Left lung (tissue), 10 donors: ENCODE measurements around the gene AGBL1. TPM values are rescaled to one million over a fixed set of nuclear protein-coding genes. Genes with fewer than 3 reads are reported as not detected.

Experiments
- ATAC-seq: fragments of 200-7000 bp; cut with Tn5 transposase; one replicate; pipeline ENCODE4 v1.9.1; 2020; ENCODE audit warnings: moderate library complexity
- DNase-seq, 4 donors: peaks; one replicate each; pipeline ENCODE4 v3.0.0-alpha.2; 2013 to 2020
- H3K27ac ChIP-seq, 2 donors: fragments of 200-600 bp; sonication (generic) in 1 of 2; one replicate each; pipeline versions ENCODE4 v1.5.0 to v1.8.0; 2020 to 2021
- H3K27me3 ChIP-seq, 2 donors: fragments of 200-600 bp; sonication (generic) in 1 of 2; one replicate each; pipeline versions ENCODE4 v1.5.0 to v1.8.0; 2020 to 2021
- H3K36me3 ChIP-seq, 2 donors: fragments of 200-600 bp; sonication (generic) in 1 of 2; one replicate each; pipeline versions ENCODE4 v1.5.0 to v1.8.0; 2020 to 2021
- H3K4me1 ChIP-seq, 2 donors: fragments of 200-600 bp; one replicate each; pipeline ENCODE4 v1.8.0; 2021
- H3K4me3 ChIP-seq, 2 donors: fragments of 200-600 bp; sonication (generic) in 1 of 2; one replicate each; pipeline versions ENCODE4 v1.5.0 to v1.8.0; 2020 to 2021; ENCODE audit warnings: mild to moderate bottlenecking in 1 of 2
- H3K9me3 ChIP-seq, 2 donors: fragments of 200-600 bp; sonication (generic) in 1 of 2; one replicate each; pipeline versions ENCODE4 v1.5.0 to v1.8.0; 2020 to 2021
- CTCF ChIP-seq, 2 donors: fragments of 200-600 bp; sonication (generic) in 1 of 2; IDR thresholded peaks; one replicate each; pipeline versions ENCODE4 v1.5.0 to v1.8.0; 2021; ENCODE audit warnings: antibody characterized with exemption in 2 of 2
- intact Hi-C, 2 donors: fragments of 100-400 bp; cut with DNase I; formaldehyde crosslinking; loops; one replicate each; pipeline versions ENCODE4 v1.11.2 to v1.14.2; 2022
- polyA plus RNA-seq, 6 donors: library from polyadenylated mRNA; unstranded; fragments of 120-200 nt; gene quantifications; one replicate each; pipeline ENCODE4 v1.2.1, GENCODE V29; 2013; ENCODE audit not compliant: insufficient read length in 6 of 6
- total RNA-seq, 2 donors: library from RNA; stranded (reverse); fragmentation: NEBNext Ultra II Directional; extraction: Animal tissue kit (Norgen Biotek cat#: 25700); gene quantifications; one replicate each; pipeline ENCODE4 v1.2.1, GENCODE V29; 2021
- donor health status: DM: no; HTN: yes; CAD: no.
- donor health status: DM: no; HTN: no; CAD: no.

The AGBL1 gene
- total and polyA plus RNA-seq, 8 donors = 0.01 to 3.3 (median 0.11) TPM; not detected in 1

- no peaks in the 10 kb centered on the region for H3K27me3 ChIP-seq
- no peak overlapping the region for H3K4me3 ChIP-seq
- H3K4me1 ChIP-seq = no peaks in the 10 kb centered on the region
- intact Hi-C loops = no loop called here
- DNase-seq (no peak), ATAC-seq (no peak)
- H3K36me3 ChIP-seq = no peaks in the 10 kb centered on the region
- no peak overlapping the region for H3K27ac ChIP-seq
- no peak for TF ChIP-seq CTCF (IDR thresholded peaks at IDR 0.05)
- H3K9me3 ChIP-seq = no peaks in the 10 kb centered on the region
Observed at GRCh38 chr15:86804406-86804805, 724.7 kb downstream of the AGBL1 start.

GRCh38 chr15:86810329-86810728, 730.7 kb downstream of the AGBL1 start:
- ATAC-seq (no peak), DNase-seq (no peak)
- intact Hi-C loops = no loop called here
- Histone ChIP-seq H3K27ac (no peak overlapping the region), H3K4me1 (no peaks in the 10 kb centered on the region), H3K9me3 (no peaks in the 10 kb centered on the region), H3K36me3 (no peaks in the 10 kb centered on the region), H3K4me3 (no peak overlapping the region), H3K27me3 (no peaks in the 10 kb centered on the region)
- no peak for TF ChIP-seq CTCF (IDR thresholded peaks at IDR 0.05)

- Histone ChIP-seq H3K27me3 (no peaks in the 10 kb centered on the region), H3K4me3 (no peak overlapping the region), H3K4me1 (no peaks in the 10 kb centered on the region), H3K9me3 (no peaks in the 10 kb centered on the region), H3K36me3 (no peaks in the 10 kb centered on the region), H3K27ac (no peak overlapping the region)
- ATAC-seq (no peak), DNase-seq (no peak)
- TF ChIP-seq CTCF (IDR thresholded peaks at IDR 0.05) = no peak
- intact Hi-C loops = no loop called here
Observed at GRCh38 chr15:86813892-86814291, 734.2 kb downstream of the AGBL1 start.

- DNase-seq = no peak
- no peaks in the 10 kb centered on the region for H3K9me3 ChIP-seq
- H3K4me1 ChIP-seq = no peaks in the 10 kb centered on the region
- TF ChIP-seq CTCF (IDR thresholded peaks at IDR 0.05) = no peak
- H3K36me3 ChIP-seq = no peaks in the 10 kb centered on the region
- intact Hi-C loops = no loop called here
- H3K27ac ChIP-seq = no peak overlapping the region
- H3K4me3 ChIP-seq = no peak overlapping the region
- H3K27me3 ChIP-seq = no peaks in the 10 kb centered on the region
- ATAC-seq = no peak
Observed at GRCh38 chr15:86829245-86829644, 749.6 kb downstream of the AGBL1 start.

GRCh38 chr15:86830304-86830703, 750.6 kb downstream of the AGBL1 start:
- ATAC-seq (no peak), DNase-seq (no peak)
- Histone ChIP-seq H3K27me3 (no peaks in the 10 kb centered on the region), H3K36me3 (no peaks in the 10 kb centered on the region), H3K4me3 (no peak overlapping the region), H3K9me3 (no peaks in the 10 kb centered on the region), H3K4me1 (no peaks in the 10 kb centered on the region), H3K27ac (no peak overlapping the region)
- TF ChIP-seq CTCF (IDR thresholded peaks at IDR 0.05) = no peak
- intact Hi-C loops = no loop called here
